GM19351 (cell line): Measurements from ENCODE around the gene RGS7.

Experiments
- ATAC-seq: cut with Tn5 transposase; IDR thresholded peaks from one replicate; pipeline ENCODE4 v1.9.1; 2021; ENCODE audit warnings: mild to moderate bottlenecking, moderate library complexity; ENCODE audit not compliant: unreplicated experiment

RGS7 gene

DNA sequence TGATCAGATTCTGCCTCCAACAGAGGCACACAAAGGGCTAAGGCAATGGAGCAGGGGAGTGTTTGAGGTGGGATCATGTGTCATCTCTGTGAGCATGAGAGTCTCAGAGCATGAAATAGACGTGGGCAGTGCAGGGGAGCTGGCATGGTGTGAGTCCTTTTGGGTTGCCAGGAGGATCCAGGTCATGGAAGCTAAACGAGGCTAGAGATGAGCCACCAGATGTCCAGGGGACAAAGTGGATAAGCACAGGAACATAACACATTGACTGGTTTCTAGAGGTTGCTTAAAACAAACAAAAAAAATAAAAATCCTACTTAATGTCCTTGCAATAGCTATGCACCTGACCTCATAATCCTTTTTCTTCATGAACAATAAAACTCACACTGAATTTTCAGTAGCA is 490.3 kb downstream of the RGS7 start:
- no peak for ATAC-seq

DNA sequence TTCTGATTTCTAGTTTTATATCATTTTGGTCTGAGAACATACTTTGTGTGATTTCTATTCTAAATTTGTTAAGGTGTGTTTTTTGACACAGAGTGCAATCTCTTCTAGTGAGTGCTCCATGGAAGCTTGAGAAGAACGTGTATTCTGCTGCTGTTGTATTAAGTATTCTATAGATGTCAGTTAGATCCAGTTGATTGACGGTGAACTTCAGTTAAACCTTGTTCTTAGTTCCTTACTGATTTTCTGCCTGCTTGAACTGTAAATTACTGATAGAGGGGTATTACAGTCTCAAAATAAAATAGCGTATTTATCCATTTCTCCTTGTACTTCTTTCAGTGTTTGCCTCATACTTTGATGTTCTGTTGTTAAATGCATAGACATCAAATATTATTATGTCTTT is 497.0 kb downstream of the RGS7 start:
- no peak for ATAC-seq

DNA sequence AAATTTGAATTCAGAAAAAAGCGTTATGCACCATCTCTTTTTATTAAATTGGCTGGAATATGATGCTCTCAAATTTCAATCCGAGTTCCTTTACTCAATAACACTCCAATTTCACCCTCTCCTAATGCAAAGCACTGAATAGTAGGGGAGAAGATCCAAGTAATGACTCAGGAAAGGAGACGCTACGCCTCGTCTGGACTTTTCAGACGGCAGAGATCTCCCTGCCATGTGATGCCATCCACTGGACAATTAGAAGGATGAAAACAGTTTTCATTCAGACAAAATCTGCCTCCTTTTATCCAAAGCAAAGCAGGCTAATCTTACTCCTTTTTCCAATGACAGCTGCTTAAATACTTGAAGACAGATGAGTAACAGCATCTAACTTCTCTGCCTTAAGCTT is 502.6 kb downstream of the RGS7 start:
- ATAC-seq = no peak

DNA sequence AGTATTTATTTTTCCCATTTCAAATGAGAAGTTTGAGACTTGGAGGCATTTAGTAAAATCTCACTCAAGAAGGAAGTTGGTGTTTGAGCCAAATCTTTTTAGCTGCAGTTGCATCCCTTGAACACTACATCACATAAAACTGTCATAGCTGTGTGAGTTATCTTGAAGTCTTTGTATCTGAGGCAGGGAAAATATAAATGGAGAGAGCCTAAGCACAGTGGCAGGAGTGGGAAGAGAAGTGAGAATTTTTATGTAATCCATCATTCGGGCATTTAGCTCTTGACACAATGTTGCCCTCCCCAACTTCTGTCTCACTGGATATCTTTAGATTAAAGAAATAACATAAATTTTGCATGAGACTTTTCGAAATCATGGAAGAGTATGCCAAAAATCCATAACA is 509.7 kb downstream of the RGS7 start:
- ATAC-seq = no peak

DNA sequence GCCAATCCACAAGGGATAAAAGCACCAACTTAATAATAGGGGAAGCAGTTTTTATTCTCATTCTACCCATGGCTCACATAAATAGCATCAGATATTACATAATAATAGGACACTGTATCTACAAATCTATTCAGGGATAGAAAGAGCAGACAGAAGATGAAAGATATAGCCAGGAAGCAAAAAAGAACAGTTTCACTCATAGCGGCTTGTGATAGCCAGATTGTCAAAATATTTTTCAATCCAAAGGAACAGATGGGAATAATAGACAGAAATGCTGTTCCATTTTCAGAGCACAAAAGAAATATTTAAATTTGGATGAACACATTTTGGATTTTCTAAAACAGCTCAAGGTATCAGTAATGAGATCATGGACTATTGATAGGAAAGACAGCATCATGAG is 512.5 kb downstream of the RGS7 start:
- no peak for ATAC-seq

DNA sequence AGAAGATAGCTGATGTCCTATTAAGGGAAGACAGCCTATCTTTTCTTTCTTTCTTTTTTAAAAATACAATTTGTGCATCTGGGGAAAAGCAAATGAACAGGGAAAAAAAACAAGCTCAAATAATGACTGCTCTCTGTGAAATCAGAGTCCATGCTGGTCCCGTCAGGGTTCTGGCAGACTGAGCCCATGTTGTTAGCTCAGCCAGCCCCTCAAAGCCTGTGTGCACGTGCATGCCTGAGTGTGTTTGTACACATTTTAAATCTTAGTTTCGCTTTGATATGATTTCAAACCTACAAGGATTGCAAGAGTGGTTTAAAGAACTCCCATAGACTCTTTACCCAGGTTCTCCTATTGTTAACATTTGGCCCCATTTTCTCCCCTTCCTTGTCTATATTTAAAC is 513.2 kb downstream of the RGS7 start:
- ATAC-seq = no peak

DNA sequence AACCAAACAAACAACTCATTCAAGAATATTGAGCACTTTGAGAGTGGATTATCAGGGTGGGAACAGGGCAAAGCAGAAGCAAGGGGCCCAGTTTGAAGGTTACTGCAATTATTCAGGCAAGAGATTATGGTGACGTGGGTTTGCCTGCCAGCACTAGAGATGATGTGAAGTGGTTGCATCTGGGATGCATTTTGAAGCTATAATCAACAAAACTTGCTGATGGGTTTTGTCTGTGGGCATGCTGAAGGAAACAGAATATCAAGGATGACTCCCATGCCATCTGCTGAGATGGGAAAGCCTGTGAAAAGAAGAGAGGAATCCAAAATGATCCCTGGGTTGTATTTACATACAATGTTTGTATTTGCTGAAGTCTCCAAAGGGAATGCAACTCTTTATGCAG is 520.7 kb downstream of the RGS7 start:
- no peak for ATAC-seq

DNA sequence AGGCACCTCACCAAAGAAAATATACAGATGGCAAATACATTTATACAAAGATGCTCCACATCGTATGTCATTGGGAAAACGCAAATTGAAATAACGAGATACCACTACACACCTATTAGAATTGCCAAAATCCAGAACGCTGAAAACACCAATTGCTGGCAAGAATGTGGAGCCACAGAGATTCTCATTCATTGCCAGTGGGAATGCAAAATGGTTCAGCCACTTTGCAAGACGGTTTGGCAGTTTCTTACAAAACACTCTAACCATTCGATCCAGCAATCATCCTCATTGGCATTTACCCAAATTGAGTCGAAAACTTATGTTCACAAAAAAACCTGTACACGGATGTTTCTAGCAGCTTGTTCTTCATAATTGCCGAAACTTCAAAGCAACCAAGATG is 521.7 kb downstream of the RGS7 start:
- no peak for ATAC-seq

DNA sequence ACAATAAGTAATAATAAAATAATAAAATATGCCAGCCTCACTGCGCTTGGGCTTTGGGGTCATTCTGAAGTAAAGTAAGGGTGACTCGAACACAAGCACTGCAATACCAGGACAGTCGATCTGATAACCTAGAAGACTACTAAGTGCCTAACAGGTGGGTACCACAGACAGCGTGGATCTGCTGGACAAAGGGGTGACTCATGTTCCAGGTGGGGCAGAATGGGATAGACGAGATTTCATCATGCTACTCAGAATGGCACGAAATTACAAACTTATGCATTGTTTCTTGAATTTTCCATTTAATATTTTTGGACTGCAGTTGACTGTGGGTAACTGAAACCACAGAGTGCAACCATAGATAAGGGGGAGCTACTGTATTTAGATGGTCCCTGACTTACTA is 523.9 kb downstream of the RGS7 start:
- ATAC-seq = no peak

DNA sequence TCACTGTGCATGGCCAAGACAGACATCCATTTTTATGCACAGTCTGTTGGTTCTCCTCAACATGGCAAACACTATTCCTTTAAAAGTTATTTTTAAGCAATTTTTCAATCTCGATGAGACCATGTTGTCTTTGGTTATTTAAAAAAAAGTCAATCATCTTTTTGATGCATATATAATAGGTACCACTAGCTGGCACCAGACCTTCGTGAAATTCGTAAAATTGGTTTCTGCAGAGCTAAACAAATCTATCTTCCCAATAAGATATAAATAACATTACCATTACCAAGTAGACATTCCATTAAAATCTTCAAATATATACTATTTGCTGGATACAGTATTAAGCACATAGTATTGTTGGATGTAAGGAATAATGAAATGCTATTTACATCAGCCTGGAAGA is 525.1 kb downstream of the RGS7 start:
- ATAC-seq = no peak

DNA sequence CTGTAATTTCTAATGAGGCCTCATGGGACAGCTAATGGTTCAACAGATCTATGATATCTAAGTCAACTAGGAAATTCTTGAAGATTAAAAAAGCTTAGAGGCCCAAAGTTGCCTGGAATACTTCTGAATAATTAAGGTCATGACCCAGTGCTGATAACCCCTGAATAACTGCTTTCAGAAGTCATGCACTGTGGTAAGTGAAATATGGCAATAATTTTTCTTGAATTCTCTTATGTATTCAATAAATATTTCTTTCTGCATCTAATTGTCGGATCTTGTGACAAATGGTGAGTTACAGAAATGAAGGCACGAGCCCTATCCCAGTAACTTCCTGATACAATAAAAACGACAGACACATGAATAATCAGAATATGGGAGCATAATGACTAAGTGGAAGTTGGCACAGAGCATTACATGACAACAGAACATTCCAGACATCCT is 525.8 kb downstream of the RGS7 start:
- no peak for ATAC-seq

DNA sequence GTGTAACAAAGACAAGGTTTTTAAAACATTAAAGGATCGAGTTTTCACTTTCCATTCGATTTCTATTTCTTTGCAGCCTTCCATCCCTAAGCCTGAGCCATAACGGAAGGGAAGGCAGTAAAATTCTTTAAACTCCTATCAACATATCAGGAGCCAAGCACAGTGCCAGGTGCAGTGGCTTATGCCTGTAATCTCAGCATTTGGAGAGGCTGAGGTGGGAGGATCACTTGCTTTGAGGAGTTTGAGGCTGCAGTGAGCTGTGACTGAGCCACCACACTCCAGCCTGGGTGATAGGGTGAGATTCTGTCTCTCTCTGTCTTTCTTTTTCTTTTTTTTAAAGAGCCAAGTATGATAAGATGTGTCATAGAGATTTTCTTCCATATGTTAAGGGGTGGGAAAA is 527.5 kb downstream of the RGS7 start:
- ATAC-seq = no peak

DNA sequence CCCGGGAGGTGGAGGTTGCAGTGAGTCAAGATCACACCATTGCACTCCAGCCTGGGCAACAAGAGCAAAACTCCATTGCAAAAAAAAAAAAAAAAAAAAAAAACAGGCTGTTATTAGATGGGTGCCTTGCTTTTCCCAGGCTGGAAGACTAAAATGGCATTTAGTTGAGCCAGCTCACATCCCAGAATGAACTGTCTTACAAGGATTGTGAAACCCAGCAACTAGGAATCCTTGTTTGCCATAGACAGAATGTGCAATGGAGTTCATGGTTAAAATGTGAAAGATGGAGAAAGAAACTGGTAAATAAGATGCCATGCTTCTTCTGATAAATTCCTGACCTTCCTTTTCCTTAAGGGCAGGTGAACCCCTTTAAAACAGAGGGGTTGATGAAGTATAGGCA is 529.2 kb downstream of the RGS7 start:
- no peak for ATAC-seq

DNA sequence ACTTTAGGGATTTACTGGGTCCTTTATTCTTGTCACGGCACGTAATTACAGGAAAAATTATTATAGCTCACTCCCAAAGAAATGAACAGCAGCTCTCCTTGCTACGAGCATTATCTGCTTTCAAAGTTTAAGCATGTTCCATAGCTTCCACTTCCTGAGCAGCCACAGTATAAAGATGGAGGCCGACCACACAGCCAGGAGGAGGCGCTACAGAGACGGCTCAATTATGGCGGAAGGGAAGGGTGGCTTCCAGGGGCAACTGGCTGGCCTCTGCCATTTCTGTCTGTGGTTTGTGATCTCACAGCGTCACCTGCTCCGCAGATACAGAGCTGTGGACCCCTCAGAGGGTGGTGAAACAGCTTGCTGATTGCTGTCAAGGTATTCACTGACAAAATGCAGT is 532.8 kb downstream of the RGS7 start:
- ATAC-seq = no peak

DNA sequence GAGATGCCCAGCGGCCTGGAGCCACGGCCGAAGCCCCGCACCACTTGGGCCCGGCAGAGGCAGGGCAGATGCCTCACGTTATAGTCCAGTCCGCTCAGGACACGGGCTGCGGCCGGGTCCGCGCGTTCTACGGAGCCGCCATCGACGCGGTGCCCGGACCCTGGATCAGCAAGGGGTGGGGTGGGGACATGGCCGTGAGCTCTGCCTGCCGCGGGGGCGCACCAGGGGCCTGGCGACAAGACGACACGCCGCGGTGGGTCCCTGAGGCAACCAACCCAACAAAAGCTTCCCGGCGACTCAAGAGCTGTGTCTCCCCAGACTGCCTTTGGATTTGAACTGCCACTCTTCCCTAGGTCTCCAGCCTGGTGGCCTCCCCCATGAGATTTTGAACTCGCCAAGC is 533.6 kb downstream of the RGS7 start:
- ATAC-seq = no peak

DNA sequence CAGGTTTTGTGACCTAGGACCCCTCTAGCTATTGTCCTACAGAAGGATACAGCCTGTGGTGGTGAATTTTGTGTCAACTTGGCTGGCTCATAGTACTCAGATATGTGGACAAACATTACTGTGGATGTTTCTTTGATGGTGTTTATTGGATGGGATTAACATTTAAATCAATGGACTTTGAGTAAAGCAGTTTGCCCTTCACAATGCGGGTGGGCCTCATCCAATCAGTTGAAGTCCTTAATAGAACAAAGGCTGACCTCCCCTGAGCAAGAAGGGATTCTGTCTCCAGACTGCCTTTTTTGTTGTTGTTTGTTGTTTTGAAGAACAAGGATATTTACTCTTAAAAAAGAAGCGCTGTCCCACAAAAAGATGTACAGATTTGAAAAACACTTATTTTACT is 535.1 kb downstream of the RGS7 start:
- ATAC-seq = no peak

DNA sequence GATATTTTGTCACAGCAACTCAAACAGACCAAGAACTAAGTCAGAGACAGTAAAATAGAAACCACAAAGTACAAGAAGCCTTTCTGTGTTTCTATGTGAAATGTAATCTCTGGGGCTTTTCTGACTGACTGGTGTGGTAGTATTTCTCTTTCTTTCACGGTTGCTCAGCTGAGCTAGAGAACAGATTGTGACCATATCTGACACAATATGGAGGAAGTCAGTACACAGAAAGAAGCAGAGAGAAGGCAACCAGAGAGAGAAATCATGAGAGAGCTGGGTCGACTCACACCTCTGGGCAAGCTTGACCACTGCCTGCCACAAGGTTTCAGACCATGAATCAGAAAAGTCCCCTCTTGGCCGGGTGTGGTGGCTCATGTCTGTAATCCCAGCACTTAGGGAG is 536.2 kb downstream of the RGS7 start:
- ATAC-seq = no peak

DNA sequence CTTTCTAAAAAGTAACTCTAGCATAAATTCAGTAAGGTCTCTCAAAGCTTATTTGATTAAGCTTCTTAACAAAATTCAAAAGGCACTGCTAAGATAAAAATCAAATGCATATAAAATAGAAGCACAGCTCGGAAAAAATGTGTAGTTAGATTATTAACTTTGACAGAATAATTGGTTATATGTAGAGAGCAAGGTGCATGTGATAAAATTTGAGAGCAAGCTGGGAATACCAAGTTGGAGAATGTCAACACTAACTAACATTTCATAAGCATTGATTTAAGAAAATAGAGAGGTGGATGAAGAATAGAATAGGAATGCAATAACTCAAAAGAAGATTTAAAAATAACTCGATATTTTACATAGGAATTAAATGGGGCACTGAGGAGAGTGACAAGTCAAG is 540.5 kb downstream of the RGS7 start:
- ATAC-seq = no peak

DNA sequence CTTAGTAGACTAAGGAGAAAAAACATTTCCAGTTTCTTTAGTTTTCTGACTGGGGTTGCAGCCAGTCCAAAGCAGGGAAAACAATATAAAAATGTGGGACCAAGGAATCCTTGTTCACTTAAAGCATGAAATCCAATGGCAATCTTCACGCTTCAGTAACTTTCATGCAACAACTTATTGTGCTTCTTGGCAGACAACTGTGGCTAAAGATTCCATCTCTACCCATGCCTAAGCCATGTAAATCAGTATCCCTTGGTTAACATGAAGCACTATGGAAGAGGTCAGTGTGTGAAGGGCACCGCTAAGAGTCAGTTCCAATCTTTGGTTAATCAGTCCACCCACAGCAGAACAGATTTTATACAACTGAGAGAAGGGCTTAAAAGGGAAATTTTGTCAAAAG is 543.3 kb downstream of the RGS7 start:
- ATAC-seq = no peak

DNA sequence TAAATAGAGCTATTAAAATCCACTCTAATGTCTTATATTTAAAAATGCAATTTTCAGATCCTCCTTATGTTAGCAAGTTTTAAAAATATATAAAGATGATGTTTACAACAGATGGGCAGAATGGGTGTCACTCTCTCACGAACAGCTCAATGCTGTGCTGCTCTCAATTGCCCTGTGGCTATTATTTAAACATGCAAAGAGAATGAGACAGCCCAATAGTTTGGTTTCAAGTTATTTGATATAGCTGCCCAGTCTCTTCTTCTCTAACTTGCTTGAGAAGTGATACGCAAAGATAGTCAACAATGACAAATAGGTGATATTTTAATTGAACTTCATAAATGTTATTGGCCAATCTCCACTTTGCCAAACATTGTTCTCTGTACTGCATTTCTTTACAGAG is 545.7 kb downstream of the RGS7 start:
- no peak for ATAC-seq

DNA sequence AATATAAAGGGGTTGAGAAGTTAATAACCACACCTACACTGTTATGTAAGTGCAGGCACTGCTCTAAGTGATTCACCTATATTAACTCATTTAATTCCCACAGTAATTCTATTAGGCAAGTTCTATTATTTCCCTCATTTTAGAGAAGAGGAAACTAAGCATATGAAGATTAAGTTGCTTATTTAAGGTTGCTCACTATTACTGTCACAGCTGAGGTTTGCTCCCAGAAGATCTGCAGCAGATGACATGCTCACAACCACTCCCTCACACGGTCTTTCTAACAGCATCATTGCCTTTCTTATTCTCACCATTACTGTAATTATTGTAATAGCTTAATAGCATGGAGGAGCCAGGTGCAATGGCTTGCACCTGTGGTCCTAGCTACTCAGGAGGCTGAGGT is 548.6 kb downstream of the RGS7 start:
- no peak for ATAC-seq

DNA sequence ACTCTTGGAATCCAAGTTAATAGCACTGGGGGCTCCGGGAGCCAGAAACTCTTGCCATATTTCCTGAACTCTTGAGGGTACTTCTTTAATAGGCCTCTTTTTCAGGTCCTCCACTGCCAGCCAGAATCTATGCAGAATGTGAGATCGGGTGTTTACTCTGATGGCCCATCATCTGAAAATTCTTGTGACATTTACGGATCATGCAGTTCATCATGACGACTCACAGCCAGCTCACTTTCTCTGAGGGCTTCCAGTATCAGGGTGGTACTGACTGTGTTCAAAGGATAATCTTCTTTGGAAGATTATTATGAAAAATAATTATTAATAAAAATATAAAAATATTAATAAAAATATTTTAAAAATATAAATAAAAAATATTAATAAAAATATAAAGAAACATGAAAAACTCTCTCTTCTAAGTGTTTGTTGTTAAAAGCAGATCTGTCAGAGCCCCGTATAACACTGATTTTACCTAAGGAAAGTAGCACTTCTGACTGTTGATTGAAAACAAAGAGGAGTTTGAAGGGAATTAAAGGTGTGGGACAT is 550.7 kb downstream of the RGS7 start:
- ATAC-seq = no peak

DNA sequence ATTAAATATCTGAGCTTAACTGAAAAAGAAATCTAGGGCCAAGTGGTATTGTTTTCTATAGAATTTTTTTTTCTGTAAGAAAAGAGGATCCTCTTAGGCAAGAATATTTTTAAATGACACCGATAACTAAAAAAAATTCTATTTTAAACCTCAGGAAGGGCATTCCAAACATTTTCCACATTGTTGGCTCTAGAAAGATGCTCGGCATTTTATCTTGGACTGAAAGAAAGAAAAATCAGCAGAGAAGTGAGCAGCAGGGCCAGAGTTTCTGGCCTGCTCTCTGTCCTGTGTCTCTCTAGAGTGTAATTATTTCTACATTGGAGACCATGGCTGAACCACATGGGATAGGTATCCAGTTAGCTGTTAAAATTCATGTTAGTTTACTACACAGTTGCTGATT is 552.5 kb downstream of the RGS7 start:
- ATAC-seq = no peak

DNA sequence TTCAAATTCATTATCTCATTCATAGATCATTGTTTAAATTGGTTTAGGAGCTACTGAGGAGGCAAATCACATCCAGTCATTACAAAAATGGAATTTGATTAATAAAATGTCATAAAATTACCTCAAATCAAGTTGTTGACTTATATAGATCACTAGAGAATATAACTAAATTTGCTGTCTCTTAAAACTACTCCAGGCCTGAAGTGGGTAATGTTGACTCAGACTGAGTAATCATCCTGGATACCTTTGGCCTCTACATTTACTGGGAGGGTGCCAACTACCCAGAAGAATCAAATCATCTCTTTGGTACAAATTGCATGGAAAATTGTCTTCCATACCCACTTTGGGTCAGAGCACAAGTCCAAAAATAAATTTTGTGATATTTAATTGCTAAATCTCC is 553.9 kb downstream of the RGS7 start:
- ATAC-seq = no peak
